Measurements from ENCODE around the gene FUCA1. TPM values are rescaled to one million over a fixed set of nuclear protein-coding genes. Genes with fewer than 3 reads are reported as not detected.

Gene FUCA1
- total RNA-seq, 4 donors from 2014 or later, result 10.1 to 32.2 (median 17.5) TPM

GRCh38 chr1:23913212-23913880, 45.3 kb upstream of the FUCA1 start, which contains the start of gene CNR2:
Gene CNR2 (minus strand): TSS chr1:23913362. CDS start chr1:23875617, 37,745 bp downstream.
- H3K27me3 ChIP-seq, result peaks cover 0 to 18% (median 0%) of the 10 kb centered on the region in 4 donors
- H3K27ac ChIP-seq, result no peak within 1 kb of the TSS
- intact Hi-C loops (cut with DNase I), result no loop called here
- TF ChIP-seq POLR2A (IDR thresholded peaks at IDR 0.05), result peak in 1 of 4 donors; percentile 44
- TF ChIP-seq CTCF (IDR thresholded peaks at IDR 0.05), result no peak
- DNase-seq, result peak; percentile 21
- WGBS, 2 donors, result 43 to 68% methylated on average over 4 to 6 of the region's 7 CpGs
- H3K4me1 ChIP-seq, result peaks cover 0 to 13% (median 0%) of the 10 kb centered on the region in 3 donors
- no peaks in the 10 kb centered on the region for H3K9me3 ChIP-seq
- no peak within 1 kb of the TSS for H3K4me3 ChIP-seq
- no peaks in the 10 kb centered on the region for H3K36me3 ChIP-seq

GRCh38 chr1:23911921-23912320, 43.8 kb upstream of the FUCA1 start:
- TF ChIP-seq CTCF (IDR thresholded peaks at IDR 0.05) (no peak), POLR2A (IDR thresholded peaks at IDR 0.05) (no peak)
- intact Hi-C loops (cut with DNase I), result no loop called here
- H3K4me3 ChIP-seq, result no peak overlapping the region
- H3K4me1 ChIP-seq, result peaks cover 0 to 14% (median 0%) of the 10 kb centered on the region in 3 donors
- H3K27ac ChIP-seq, result no peak overlapping the region
- H3K36me3 ChIP-seq, result no peaks in the 10 kb centered on the region
- WGBS, 2 donors, result 79% methylated on average over 4 of the region's 8 CpGs; no CpG with 5 or more reads in 1 of the 2 donors
- H3K27me3 ChIP-seq, result peaks cover 0 to 21% (median 0%) of the 10 kb centered on the region in 4 donors
- DNase-seq, result no peak
- H3K9me3 ChIP-seq, result no peaks in the 10 kb centered on the region

- Histone ChIP-seq H3K4me3 (no peak overlapping the region), H3K36me3 (no peaks in the 10 kb centered on the region), H3K27ac (no peak overlapping the region), H3K4me1 (peaks cover 0 to 14% (median 0%) of the 10 kb centered on the region in 3 donors), H3K27me3 (peaks cover 0 to 29% (median 0%) of the 10 kb centered on the region in 4 donors), H3K9me3 (no peaks in the 10 kb centered on the region)
- 75 to 82% methylated on average over 5 to 6 of the region's 11 CpGs for WGBS, 2 donors
- TF ChIP-seq CTCF (IDR thresholded peaks at IDR 0.05) (no peak), POLR2A (IDR thresholded peaks at IDR 0.05) (no peak)
- no peak for DNase-seq
- intact Hi-C loops (cut with DNase I), result no loop called here
These were observed 42.6 kb upstream of the FUCA1 start for GRCh38 chr1:23910553-23911246.

GRCh38 chr1:23910144-23910543, 42.1 kb upstream of the FUCA1 start:
- intact Hi-C loops (cut with DNase I), result no loop called here
- no peak for TF ChIP-seq POLR2A (IDR thresholded peaks at IDR 0.05)
- TF ChIP-seq CTCF (IDR thresholded peaks at IDR 0.05), result no peak
- H3K36me3 ChIP-seq, result no peaks in the 10 kb centered on the region
- no peak overlapping the region for H3K27ac ChIP-seq
- 72 to 93% methylated on average over 5 to 7 of the region's 8 CpGs for WGBS, 2 donors
- H3K9me3 ChIP-seq, result no peaks in the 10 kb centered on the region
- no peak overlapping the region for H3K4me3 ChIP-seq
- peaks cover 0 to 34% (median 0%) of the 10 kb centered on the region in 4 donors for H3K27me3 ChIP-seq
- DNase-seq, result no peak
- peaks cover 0 to 14% (median 0%) of the 10 kb centered on the region in 3 donors for H3K4me1 ChIP-seq

- H3K4me3 ChIP-seq, result no peak overlapping the region
- 50 to 60% methylated on average over 5 to 10 of the region's 10 CpGs for WGBS, 2 donors
- peaks cover 0 to 41% (median 0%) of the 10 kb centered on the region in 4 donors for H3K27me3 ChIP-seq
- intact Hi-C loops (cut with DNase I), result no loop called here
- H3K4me1 ChIP-seq, result peaks cover 0 to 14% (median 0%) of the 10 kb centered on the region in 3 donors
- H3K36me3 ChIP-seq, result no peaks in the 10 kb centered on the region
- H3K27ac ChIP-seq, result no peak overlapping the region
- TF ChIP-seq POLR2A (IDR thresholded peaks at IDR 0.05), result no peak
- no peak for TF ChIP-seq CTCF (IDR thresholded peaks at IDR 0.05)
- no peak for DNase-seq
- H3K9me3 ChIP-seq, result no peaks in the 10 kb centered on the region
These were observed 41.3 kb upstream of the FUCA1 start for GRCh38 chr1:23909412-23909811.
